ENCODE measurements around the gene OR13A1. TPM values are rescaled to one million over a fixed set of nuclear protein-coding genes. Genes with fewer than 3 reads are reported as not detected.
"Not testable (repeated sequence)": the region's sequence is repeated elsewhere in the genome, so short reads cannot be mapped to it uniquely, and the experiment has no call there.

OR13A1 gene
- total RNA-seq, 2 donors from 2014 or later = not detected

GRCh38 chr10:45298341-45298955 lies 17.0 kb downstream of the OR13A1 start:
- ATAC-seq; intact Hi-C loops (cut with DNase I); DNase-seq: not testable (repeated sequence)

GRCh38 chr10:45294681-45295080 lies 20.7 kb downstream of the OR13A1 start:
- no peak for ATAC-seq
- DNase-seq = no peak
- intact Hi-C loops (cut with DNase I) = no loop called here

GRCh38 chr10:45286980-45287379 lies 28.4 kb downstream of the OR13A1 start:
- intact Hi-C loops (cut with DNase I) = no loop called here
- DNase-seq = no peak
- ATAC-seq = no peak

- no peak for ATAC-seq
- DNase-seq = no peak
- intact Hi-C loops (cut with DNase I) = no loop called here
Observed at GRCh38 chr10:45282061-45282460, 33.3 kb downstream of the OR13A1 start.

GRCh38 chr10:45280113-45280760 lies 35.2 kb downstream of the OR13A1 start:
- intact Hi-C loops (cut with DNase I) = no loop called here
- peak; percentile 23 to 80 for ATAC-seq
- peak; percentile 37 for DNase-seq

- intact Hi-C loops (cut with DNase I) = no loop called here
- no peak for DNase-seq
- ATAC-seq = peak in 1 of 2 donors; percentile 41
Observed at GRCh38 chr10:45279682-45280081, 35.7 kb downstream of the OR13A1 start.

GRCh38 chr10:45278860-45279498 lies 36.4 kb downstream of the OR13A1 start:
- intact Hi-C loops (cut with DNase I) = no loop called here

GRCh38 chr10:45276146-45276545 lies 39.3 kb downstream of the OR13A1 start:
- ATAC-seq; DNase-seq; intact Hi-C loops (cut with DNase I): not testable (repeated sequence)

More at GRCh38 chr10:45278860-45279498, 36.4 kb downstream of the OR13A1 start:
- DNase-seq = no peak
- ATAC-seq = no peak

- ATAC-seq = no peak
- intact Hi-C loops (cut with DNase I) = no loop called here
Observed at GRCh38 chr10:45274364-45274763, 41.0 kb downstream of the OR13A1 start.

GRCh38 chr10:45267777-45268176 lies 47.6 kb downstream of the OR13A1 start:
- intact Hi-C loops (cut with DNase I); DNase-seq; ATAC-seq: not testable (repeated sequence)

More at GRCh38 chr10:45274364-45274763, 41.0 kb downstream of the OR13A1 start:
- DNase-seq = no peak

- no peak for ATAC-seq
- intact Hi-C loops (cut with DNase I) = no loop called here
- DNase-seq = no peak
Observed at GRCh38 chr10:45265996-45266395, 49.4 kb downstream of the OR13A1 start.

- DNase-seq (no peak), ATAC-seq (no peak)
- intact Hi-C loops (cut with DNase I) = no loop called here
Observed at GRCh38 chr10:45261946-45262345, 53.5 kb downstream of the OR13A1 start.

GRCh38 chr10:45261243-45261775 lies 54.1 kb downstream of the OR13A1 start:
- no peak for DNase-seq
- intact Hi-C loops (cut with DNase I) = no loop called here
- ATAC-seq = no peak

GRCh38 chr10:45260635-45261034 lies 54.8 kb downstream of the OR13A1 start:
- DNase-seq; intact Hi-C loops (cut with DNase I); ATAC-seq: not testable (repeated sequence)

- not testable (repeated sequence) for DNase-seq
- intact Hi-C loops (cut with DNase I) = loop anchor here in 1 of 2 donors (10.0 kb wide), 1 partner anchor 205 kb away; no protein-coding TSS in a partner anchor
Observed at GRCh38 chr10:45259786-45260495, 55.5 kb downstream of the OR13A1 start.

GRCh38 chr10:45257600-45257999 lies 57.8 kb downstream of the OR13A1 start:
- DNase-seq (no peak), ATAC-seq (no peak)
- intact Hi-C loops (cut with DNase I) = loop anchor here in 1 of 2 donors (10.0 kb wide), 1 partner anchor 207 kb away; no protein-coding TSS in a partner anchor

More at GRCh38 chr10:45259786-45260495, 55.5 kb downstream of the OR13A1 start:
- not testable (repeated sequence) for ATAC-seq

- ATAC-seq (no peak), DNase-seq (no peak)
- intact Hi-C loops (cut with DNase I) = loop anchor here in 1 of 2 donors (10.0 kb wide), 1 partner anchor 209 kb away; no protein-coding TSS in a partner anchor
Observed at GRCh38 chr10:45256246-45256645, 59.2 kb downstream of the OR13A1 start.

- intact Hi-C loops (cut with DNase I) = loop anchor here in 1 of 2 donors (10.0 kb wide), 1 partner anchor 209 kb away; no protein-coding TSS in a partner anchor
- ATAC-seq = no peak
Observed at GRCh38 chr10:45255706-45256105, 59.7 kb downstream of the OR13A1 start.

GRCh38 chr10:45254892-45255291 lies 60.5 kb downstream of the OR13A1 start:
- ATAC-seq = no peak
- DNase-seq = no peak
- intact Hi-C loops (cut with DNase I) = loop anchor here in 1 of 2 donors (10.0 kb wide), 1 partner anchor 210 kb away; no protein-coding TSS in a partner anchor

More at GRCh38 chr10:45255706-45256105, 59.7 kb downstream of the OR13A1 start:
- no peak for DNase-seq

All from left cardiac atrium (tissue), 4 donors.